ENCODE data around the gene DUSP6. TPM values are rescaled to one million over a fixed set of nuclear protein-coding genes. Genes with fewer than 3 reads are reported as not detected.

DUSP6 gene
- total RNA-seq, 2 donors from 2014 or later: 42.2 to 49.6 TPM

DNA sequence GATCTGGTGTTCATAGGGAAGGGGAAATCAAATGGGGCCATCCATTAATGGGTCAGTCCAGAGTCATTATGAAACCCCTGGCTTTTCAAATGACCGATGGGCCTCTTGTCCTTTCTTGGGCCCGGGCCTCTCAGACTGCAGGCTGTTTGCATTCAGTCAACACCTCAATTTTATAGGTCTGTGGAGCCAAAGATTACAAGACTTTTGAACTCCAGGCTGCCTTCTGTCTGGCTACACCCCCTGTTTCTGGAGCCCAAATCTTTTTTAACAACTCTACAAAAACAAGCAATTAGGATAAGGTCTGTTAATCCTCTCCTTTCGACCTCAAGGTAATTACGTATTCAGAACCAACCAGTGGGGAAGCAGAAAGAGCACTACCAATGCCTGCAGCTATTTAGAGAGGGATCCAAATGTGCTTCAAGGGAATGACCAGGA is 35.6 kb downstream of the DUSP6 start:
- no peak for DNase-seq (ENCODE audit: low spot score)
- intact Hi-C loops (cut with DNase I): no loop called here

DNA sequence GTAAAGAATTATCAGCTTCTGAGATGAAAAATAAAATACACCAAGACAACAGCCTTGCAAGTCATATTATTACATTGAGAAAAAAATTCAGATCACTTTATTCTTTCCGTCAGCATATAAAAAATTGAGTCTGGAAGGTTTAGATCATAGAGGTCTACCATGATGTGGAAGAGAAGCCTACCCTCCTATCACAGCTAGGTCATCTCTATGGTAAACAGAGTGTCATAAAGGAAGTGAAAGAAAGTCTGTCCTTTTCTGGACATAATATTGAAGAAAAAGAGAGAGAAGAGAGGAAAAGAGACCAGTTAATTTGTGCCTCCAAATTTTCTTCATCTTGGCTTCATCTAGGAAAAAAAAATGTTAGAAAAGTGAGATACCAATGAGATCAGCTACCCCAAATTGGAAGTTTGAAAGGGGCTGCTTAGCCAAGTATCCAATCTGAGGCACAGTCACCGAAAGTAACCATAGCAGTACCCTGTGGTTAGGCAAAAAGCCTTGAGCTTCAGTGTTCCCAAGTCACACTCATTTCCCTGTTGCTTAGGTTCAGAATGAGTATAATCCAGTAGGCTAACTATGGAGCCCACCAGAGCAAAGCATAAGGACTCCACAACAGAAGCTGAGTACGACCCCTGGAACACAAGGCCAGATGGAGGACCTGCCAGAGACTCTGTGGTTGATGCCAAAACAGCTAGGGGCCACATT is 38.1 kb downstream of the DUSP6 start:
- no peak for DNase-seq (ENCODE audit: low spot score)
- intact Hi-C loops (cut with DNase I): no loop called here

DNA sequence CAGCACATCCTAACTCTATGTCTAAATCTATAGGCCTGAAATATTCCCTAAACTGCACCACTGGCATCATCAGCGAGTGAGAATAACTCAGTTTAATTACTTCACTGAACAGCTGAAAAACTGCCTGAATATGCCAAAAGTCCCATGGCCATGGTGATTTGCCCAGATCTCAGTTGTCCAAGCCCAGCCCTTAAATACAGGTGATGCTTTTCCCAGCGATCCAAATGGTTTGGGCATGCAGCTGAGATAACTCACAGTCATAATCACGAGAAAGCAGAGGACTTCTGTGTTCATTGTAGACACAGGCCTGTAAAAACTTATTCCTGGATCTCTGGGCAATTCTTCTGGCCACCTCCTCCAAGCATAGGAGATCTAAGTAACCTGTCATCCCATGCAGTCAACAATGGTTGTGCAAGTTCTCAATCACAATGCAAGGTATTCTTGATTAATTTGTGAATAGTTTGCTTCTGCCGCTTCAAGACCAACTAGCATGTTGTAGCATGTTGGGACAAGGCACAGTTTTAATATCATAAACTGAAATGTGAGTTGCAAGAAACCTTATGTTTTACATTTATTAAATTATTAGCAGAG is 40.5 kb downstream of the DUSP6 start:
- intact Hi-C loops (cut with DNase I): no loop called here
- no peak for DNase-seq (ENCODE audit: low spot score)

- no peak for DNase-seq (ENCODE audit: low spot score)
- intact Hi-C loops (cut with DNase I): no loop called here
Observed at GRCh38 chr12:89309815-89310214, 42.5 kb downstream of the DUSP6 start.

DNA sequence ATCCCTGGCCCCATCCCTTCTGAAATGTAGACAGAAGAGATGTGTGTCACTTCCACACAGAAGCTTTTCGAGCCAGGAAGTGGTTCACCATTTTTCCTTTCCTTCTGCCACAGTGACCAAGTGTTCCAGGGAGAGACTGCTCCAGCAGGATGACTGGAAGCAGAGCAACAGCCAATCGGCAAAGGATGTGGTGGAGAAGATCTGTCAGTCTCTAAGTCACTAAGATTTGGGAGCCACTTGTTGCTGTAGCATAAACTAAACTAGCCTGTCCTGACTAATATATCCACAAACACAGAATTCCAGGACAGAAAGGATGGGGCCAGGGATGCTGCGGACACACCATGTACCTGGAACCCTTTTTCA is 42.9 kb downstream of the DUSP6 start:
- no peak for DNase-seq (ENCODE audit: low spot score)
- intact Hi-C loops (cut with DNase I): no loop called here

GRCh38 chr12:89307474-89308253 is 44.6 kb downstream of the DUSP6 start:
- intact Hi-C loops (cut with DNase I): no loop called here

DNA sequence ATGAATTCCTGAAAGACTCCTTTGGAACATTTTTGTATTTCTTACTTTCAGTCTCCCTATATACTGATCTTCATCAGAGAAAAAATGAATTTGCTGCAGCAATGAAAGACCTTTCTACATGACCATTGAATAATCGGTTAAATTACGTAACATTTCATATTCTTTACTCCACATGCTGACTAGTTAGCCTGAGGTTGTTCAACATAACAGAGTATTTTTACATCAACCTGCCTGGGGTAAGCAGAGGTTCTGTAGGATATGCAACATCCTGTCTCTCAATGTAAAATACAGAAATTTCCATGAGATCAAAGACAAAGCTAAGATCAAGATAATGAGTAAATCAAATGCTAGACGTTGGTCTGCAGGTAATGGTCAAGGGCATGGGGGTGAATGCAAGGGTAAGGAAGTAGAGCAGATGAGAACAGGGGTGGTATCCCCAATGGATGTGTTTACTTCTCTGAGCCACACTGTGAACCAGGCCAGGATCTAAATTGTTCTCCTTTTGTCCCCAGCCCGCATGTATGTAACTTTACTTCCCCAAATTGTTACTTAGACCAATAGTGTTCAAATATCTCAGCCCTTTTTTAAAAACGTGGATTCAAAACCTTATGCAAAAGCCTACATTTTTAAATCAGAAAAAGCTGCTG is 45.4 kb downstream of the DUSP6 start:
- no peak for DNase-seq (ENCODE audit: low spot score)
- intact Hi-C loops (cut with DNase I): no loop called here

More at GRCh38 chr12:89307474-89308253, 44.6 kb downstream of the DUSP6 start:
- DNase-seq (ENCODE audit: low spot score): no peak

DNA sequence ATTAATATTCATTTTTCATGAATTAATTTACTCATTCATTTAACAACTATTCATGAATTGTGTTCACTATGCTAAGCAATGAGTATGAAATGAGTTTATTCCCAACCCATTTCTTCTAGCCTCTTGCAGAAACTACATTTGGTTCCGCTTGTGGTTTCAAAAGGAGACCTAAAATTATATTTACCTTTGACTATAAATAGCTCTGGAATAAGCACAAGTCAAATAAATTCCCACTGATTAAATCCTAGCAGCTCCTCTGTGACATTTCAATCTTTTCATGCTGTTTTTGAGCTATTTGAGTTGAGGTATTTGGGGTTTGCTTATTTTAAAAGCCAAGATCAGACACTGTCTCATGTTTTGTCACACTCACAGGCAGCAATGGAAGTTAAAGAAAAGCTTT is 46.9 kb downstream of the DUSP6 start:
- intact Hi-C loops (cut with DNase I): no loop called here
- DNase-seq (ENCODE audit: low spot score): no peak

GRCh38 chr12:89299931-89300330 is 52.4 kb downstream of the DUSP6 start:
- intact Hi-C loops (cut with DNase I): no loop called here

GRCh38 chr12:89299417-89299816 is 52.9 kb downstream of the DUSP6 start:
- intact Hi-C loops (cut with DNase I): no loop called here

More at GRCh38 chr12:89299931-89300330, 52.4 kb downstream of the DUSP6 start:
- DNase-seq (ENCODE audit: low spot score): no peak

More at GRCh38 chr12:89299417-89299816, 52.9 kb downstream of the DUSP6 start:
- DNase-seq (ENCODE audit: low spot score): no peak

Other genes starting within 250 kb of the DUSP6 start
- 1 to 10 TPM; 5.4 to 6.2 TPM for gene GALNT4, start 172.3 kb upstream of the DUSP6 start, total RNA-seq
- gene POC1B, start 173.5 kb upstream of the DUSP6 start, total RNA-seq: 10 to 100 TPM; 12.3 to 22.1 TPM

All from posterior vena cava (tissue), 2 donors.